Activated naive CD4-positive, alpha-beta T cell treated with anti-CD3 and anti-CD28 coated beads, Interleukin-2, amount 10 ng/mL, durations not matched to agents 7 days and 5 days (primary cell): ENCODE results near the gene RAD52.

Source experiments
- CTCF ChIA-PET: fragments of 350-600 bp; sonication (Branson Sonifier 250); formaldehyde crosslinking; loops from one replicate; lab custom pipeline; 2021; ENCODE audit warnings: antibody characterized with exemption; lab: Charles Lee
- DNase-seq: peaks from one replicate; pipeline ENCODE4 v3.0.0-alpha.2; 2020
- H3K27ac Mint-ChIP-seq: one replicate; pipeline ENCODE4 v1.8.0; 2021; ENCODE audit warnings: mild to moderate bottlenecking, moderate library complexity, mixed read lengths
- H3K27me3 Mint-ChIP-seq: one replicate; pipeline ENCODE4 v1.8.0; 2021; ENCODE audit warnings: mild to moderate bottlenecking, mixed read lengths
- H3K36me3 Mint-ChIP-seq: one replicate; pipeline ENCODE4 v1.8.0; 2021; ENCODE audit warnings: mixed read lengths
- H3K4me1 Mint-ChIP-seq: one replicate; pipeline ENCODE4 v1.8.0; 2021; ENCODE audit warnings: mixed read lengths
- H3K4me3 Mint-ChIP-seq: one replicate; pipeline ENCODE4 v1.8.0; 2021; ENCODE audit warnings: mild to moderate bottlenecking, moderate library complexity, mixed read lengths
- H3K9me3 Mint-ChIP-seq: one replicate; pipeline ENCODE4 v1.8.0; 2021; ENCODE audit warnings: mixed read lengths

Gene RAD52

DNA sequence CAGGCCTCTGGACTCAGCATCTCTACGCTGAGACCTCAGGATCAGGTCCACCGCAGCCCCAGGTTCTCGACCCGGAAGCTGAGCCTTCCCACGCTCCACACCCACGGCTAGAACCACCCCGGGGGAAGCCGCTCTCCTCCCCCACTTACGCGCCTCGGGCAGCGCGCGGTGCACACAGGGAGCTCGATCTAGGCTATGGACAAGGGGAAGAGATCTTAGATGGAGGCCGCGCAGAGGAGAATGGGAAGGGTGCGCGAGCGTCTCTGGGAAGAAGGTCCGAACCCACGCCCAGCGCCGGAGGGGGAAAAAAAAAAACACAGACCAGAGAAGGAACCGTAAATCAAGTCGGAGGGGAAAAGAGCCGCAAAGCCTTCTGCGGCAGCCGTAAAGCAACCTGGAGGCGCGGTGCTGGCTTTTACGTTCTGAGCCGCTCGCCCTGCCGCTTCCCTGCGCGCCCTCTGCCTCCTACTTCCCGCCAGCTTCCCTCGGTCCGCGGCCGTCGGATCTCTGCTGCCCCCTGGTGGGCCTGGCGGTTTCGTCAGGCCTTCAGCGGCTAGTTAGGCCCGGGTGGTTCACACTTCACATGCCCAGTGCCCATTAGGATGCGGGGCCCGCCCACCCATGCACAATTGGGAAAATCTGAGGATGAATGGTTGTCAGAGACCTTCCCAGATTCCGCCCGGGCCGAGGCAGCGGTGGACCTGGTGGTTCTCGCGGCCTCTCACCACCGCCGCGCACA is at the start of gene RAD52:
Gene RAD52, minus strand, starts transcription at position 242 of the 739 bp plus-strand sequence. CDS start 16,636 bp downstream, outside the sequence.
- Mint-ChIP-seq H3K27ac (peak within 1 kb of the TSS; percentile 93), H3K9me3 (no peaks in the 10 kb centered on the region), H3K27me3 (peaks cover 5% of the 10 kb centered on the region), H3K36me3 (peaks cover 12% of the 10 kb centered on the region), H3K4me3 (peak within 1 kb of the TSS; percentile 95), H3K4me1 (peaks cover 31% of the 10 kb centered on the region)
- peak; percentile 97 for DNase-seq
- CTCF ChIA-PET, result interaction anchor here (0.6 to 1.3 kb wide), 19 partner anchors 19 to 644 kb away, joined by 3 to 7 read pairs (median 3); no protein-coding TSS in a partner anchor

- H3K9me3 Mint-ChIP-seq, result no peaks in the 10 kb centered on the region
These were observed 48.8 kb upstream of the RAD52 start for GRCh38 chr12:998020-998874.

DNA sequence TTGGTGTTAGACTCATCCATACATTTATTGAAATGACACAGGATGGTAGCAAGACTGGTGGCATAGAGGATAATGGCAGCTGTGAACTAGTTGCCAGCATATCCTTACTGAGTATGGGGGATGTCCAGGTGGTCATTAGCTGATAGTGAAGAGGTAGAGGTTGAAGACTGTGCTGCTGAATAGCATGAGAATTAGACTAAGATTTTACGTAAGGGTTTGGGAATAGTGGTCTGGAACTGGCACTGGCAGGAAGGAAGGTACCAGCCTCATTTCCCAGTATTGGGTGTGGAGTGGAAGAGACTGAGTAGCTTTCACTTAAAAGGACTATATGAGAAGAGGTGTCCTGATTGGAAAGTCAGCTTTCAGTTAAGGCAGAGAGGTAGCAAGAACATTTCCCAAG is 48.0 kb upstream of the RAD52 start:
- Mint-ChIP-seq H3K36me3 (peaks cover 7% of the 10 kb centered on the region), H3K4me1 (peaks cover 19% of the 10 kb centered on the region), H3K9me3 (no peaks in the 10 kb centered on the region), H3K27me3 (no peaks in the 10 kb centered on the region), H3K27ac (no peak overlapping the region), H3K4me3 (no peak overlapping the region)
- CTCF ChIA-PET, result no interaction called here
- DNase-seq, result no peak

More at GRCh38 chr12:998020-998874, 48.8 kb upstream of the RAD52 start:
- Mint-ChIP-seq H3K4me3 (no peak overlapping the region), H3K27me3 (no peaks in the 10 kb centered on the region), H3K4me1 (peaks cover 14% of the 10 kb centered on the region), H3K36me3 (peaks cover 8% of the 10 kb centered on the region), H3K27ac (no peak overlapping the region)
- CTCF ChIA-PET, result no interaction called here
- no peak for DNase-seq

DNA sequence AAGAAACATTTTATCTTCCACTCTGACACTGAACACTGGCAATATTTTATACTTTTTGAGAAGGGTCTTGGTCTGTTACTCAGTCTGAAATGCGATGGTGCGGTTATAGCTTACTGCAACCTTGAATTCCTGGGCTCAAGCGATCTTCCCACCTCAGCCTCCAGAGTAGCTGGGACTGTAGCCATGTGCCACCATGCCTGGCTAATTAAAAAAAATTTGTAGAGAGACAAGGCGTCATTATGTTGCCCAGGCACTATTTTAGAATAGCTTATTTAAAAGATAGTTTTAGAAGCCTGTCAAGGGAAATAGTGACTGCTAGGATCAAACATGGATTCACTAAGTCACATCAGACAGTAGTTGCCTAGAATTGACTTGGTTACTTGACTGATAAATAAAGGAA is 47.4 kb upstream of the RAD52 start:
- no peaks in the 10 kb centered on the region for H3K9me3 Mint-ChIP-seq
- H3K27me3 Mint-ChIP-seq, result no peaks in the 10 kb centered on the region
- no peak for DNase-seq
- H3K4me1 Mint-ChIP-seq, result peaks cover 25% of the 10 kb centered on the region
- H3K4me3 Mint-ChIP-seq, result no peak overlapping the region
- H3K27ac Mint-ChIP-seq, result no peak overlapping the region
- peaks cover 4% of the 10 kb centered on the region for H3K36me3 Mint-ChIP-seq
- CTCF ChIA-PET, result no interaction called here

DNA sequence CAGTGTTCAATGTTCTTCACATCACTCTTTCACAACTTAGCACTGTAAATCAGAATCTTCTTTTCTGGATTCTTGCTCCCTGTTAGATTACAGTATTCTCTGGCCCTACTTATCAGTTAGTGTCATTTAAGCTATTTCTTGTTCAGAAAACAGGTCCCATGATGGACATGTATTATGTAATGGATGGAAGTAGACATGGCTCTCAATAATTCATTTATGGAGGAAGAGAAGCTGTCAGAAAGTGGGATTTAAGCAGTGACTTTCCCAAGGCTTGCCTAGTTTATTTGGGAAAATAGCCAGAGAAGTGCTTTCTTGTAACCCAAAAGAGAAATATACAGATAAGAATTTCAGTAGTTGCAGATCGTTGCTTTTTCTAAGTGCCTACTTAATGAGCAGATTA is 43.2 kb upstream of the RAD52 start:
- Mint-ChIP-seq H3K36me3 (no peaks in the 10 kb centered on the region), H3K27me3 (no peaks in the 10 kb centered on the region), H3K27ac (peak overlapping the region; percentile 6), H3K4me3 (peak overlapping the region; percentile 88), H3K9me3 (no peaks in the 10 kb centered on the region), H3K4me1 (peaks cover 41% of the 10 kb centered on the region)
- DNase-seq, result no peak
- CTCF ChIA-PET, result interaction anchor here (1.9 kb wide), 1 partner anchor 125 kb away, joined by 8 read pairs; no protein-coding TSS in a partner anchor

GRCh38 chr12:991350-992333 is 42.1 kb upstream of the RAD52 start:
- peaks cover 37% of the 10 kb centered on the region for H3K4me1 Mint-ChIP-seq
- CTCF ChIA-PET, result interaction anchor here (1.9 kb wide), 1 partner anchor 126 kb away, joined by 8 read pairs; no protein-coding TSS in a partner anchor
- no peaks in the 10 kb centered on the region for H3K36me3 Mint-ChIP-seq
- DNase-seq, result no peak
- H3K4me3 Mint-ChIP-seq, result peak overlapping the region; percentile 88
- H3K27me3 Mint-ChIP-seq, result no peaks in the 10 kb centered on the region
- peak overlapping the region; percentile 86 for H3K27ac Mint-ChIP-seq
- H3K9me3 Mint-ChIP-seq, result no peaks in the 10 kb centered on the region

GRCh38 chr12:990661-991349 is 41.3 kb upstream of the RAD52 start, which contains the start of gene ERC1:
ERC1 (plus strand) TSS chr12:991223; CDS start chr12:1027904, 36,681 bp downstream.
- CTCF ChIA-PET, result interaction anchor here (0.8 to 1.3 kb wide), 2 partner anchors 41 to 540 kb away, joined by 4 to 7 read pairs; partner anchors contain the start of gene RAD52
- peak within 1 kb of the TSS; percentile 88 for H3K4me3 Mint-ChIP-seq
- H3K4me1 Mint-ChIP-seq, result peaks cover 37% of the 10 kb centered on the region

GRCh38 chr12:989751-990660 is 40.5 kb upstream of the RAD52 start:
- no peaks in the 10 kb centered on the region for H3K9me3 Mint-ChIP-seq
- H3K4me1 Mint-ChIP-seq, result peaks cover 37% of the 10 kb centered on the region
- no peaks in the 10 kb centered on the region for H3K36me3 Mint-ChIP-seq
- H3K27me3 Mint-ChIP-seq, result no peaks in the 10 kb centered on the region
- CTCF ChIA-PET, result interaction anchor here (0.5 to 1.3 kb wide), 3 partner anchors 10 to 540 kb away, joined by 3 to 7 read pairs (median 4); partner anchors contain the start of gene RAD52
- peak overlapping the region; percentile 76 for H3K4me3 Mint-ChIP-seq
- peak; percentile 75 for DNase-seq
- H3K27ac Mint-ChIP-seq, result peak overlapping the region; percentile 85

More at GRCh38 chr12:990661-991349, 41.3 kb upstream of the RAD52 start, which contains the start of gene ERC1:
- no peaks in the 10 kb centered on the region for H3K27me3 Mint-ChIP-seq
- DNase-seq, result peak; percentile 83
- H3K9me3 Mint-ChIP-seq, result no peaks in the 10 kb centered on the region
- no peaks in the 10 kb centered on the region for H3K36me3 Mint-ChIP-seq
- peak within 1 kb of the TSS; percentile 86 for H3K27ac Mint-ChIP-seq

DNA sequence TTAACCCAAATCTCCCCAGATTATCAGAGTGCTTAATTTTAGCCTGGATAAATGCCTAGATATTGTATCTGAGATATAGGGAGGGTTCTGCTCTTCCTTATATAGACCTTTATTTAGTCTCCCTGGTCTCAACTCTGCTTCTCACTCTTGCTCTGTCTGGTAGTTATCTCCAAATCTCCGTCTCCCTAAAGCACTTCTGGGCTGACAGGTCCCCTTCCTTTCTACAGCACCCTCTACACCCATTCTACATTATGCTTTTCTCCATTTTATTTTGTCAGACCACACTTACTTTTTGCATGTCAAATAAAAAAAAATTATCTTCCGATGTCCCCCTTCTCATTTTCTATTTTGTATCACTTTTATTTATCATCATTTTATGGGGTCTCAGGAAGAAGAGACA is 39.6 kb upstream of the RAD52 start:
- H3K27me3 Mint-ChIP-seq, result no peaks in the 10 kb centered on the region
- no peaks in the 10 kb centered on the region for H3K9me3 Mint-ChIP-seq
- no peak overlapping the region for H3K4me3 Mint-ChIP-seq
- CTCF ChIA-PET, result no interaction called here
- H3K4me1 Mint-ChIP-seq, result peaks cover 37% of the 10 kb centered on the region
- DNase-seq, result no peak
- no peak overlapping the region for H3K27ac Mint-ChIP-seq
- H3K36me3 Mint-ChIP-seq, result no peaks in the 10 kb centered on the region

GRCh38 chr12:988646-989045 is 39.2 kb upstream of the RAD52 start:
- CTCF ChIA-PET, result no interaction called here
- Mint-ChIP-seq H3K27ac (no peak overlapping the region), H3K9me3 (no peaks in the 10 kb centered on the region), H3K4me1 (peaks cover 37% of the 10 kb centered on the region), H3K4me3 (no peak overlapping the region), H3K36me3 (no peaks in the 10 kb centered on the region), H3K27me3 (no peaks in the 10 kb centered on the region)
- DNase-seq, result no peak

GRCh38 chr12:981961-982360 is 32.5 kb upstream of the RAD52 start:
- H3K4me3 Mint-ChIP-seq, result no peak overlapping the region
- CTCF ChIA-PET, result interaction anchor here (1.5 kb wide), 1 partner anchor 434 kb away, joined by 3 read pairs; no protein-coding TSS in a partner anchor
- no peak overlapping the region for H3K27ac Mint-ChIP-seq
- no peaks in the 10 kb centered on the region for H3K4me1 Mint-ChIP-seq
- no peaks in the 10 kb centered on the region for H3K9me3 Mint-ChIP-seq
- H3K27me3 Mint-ChIP-seq, result no peaks in the 10 kb centered on the region
- no peaks in the 10 kb centered on the region for H3K36me3 Mint-ChIP-seq
- no peak for DNase-seq
